GM18868 (cell line): ENCODE results near the gene CSF2RB.

Experiments
- ATAC-seq: cut with Tn5 transposase; IDR thresholded peaks from one replicate; pipeline ENCODE4 v1.9.1; 2021; ENCODE audit warnings: mild to moderate bottlenecking, moderate library complexity; ENCODE audit not compliant: unreplicated experiment

The CSF2RB gene

DNA sequence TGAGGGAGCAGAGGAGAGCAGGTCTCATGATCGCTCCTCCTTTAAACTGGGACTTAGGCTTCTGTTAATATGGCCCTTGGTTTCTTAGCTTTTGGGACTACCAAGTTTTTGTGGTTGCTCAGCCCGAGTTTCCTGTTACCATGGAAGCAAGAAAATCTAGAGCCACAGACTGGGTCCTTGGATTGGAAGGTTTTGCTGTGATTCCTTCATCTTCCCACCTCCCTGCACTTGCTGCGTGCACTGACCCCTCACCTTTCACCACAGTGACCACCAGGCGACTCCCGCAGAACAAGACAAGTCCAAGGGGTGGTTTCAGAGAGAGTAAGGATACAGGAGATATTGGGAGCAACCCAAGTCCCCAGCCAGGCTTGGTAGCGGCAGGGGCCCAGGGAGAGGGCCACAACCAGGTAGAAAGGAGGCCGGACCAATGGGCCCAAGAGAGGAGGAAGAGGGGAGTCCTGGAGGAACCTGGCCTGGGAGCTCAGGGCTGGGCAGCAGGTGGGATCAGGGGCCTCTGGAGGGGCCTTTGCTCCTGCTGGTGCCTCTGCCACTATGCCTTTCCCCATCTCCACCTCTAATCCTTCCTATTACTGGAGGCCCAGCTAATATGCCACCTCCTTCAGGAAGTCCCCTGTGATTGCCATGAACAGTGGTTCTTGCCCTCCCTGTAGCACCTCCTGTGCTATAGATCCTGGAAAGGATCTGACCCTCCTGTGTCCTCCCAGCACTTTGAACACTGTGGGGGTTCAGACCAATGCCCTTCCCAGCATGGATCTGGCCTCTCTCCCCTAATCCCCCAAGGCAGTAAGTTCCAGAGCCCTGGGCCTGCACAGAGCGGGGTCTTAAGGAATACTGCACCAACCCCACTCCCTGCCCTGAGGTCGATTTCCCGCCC, 21.2 kb downstream of the CSF2RB start:
- no peak for ATAC-seq

DNA sequence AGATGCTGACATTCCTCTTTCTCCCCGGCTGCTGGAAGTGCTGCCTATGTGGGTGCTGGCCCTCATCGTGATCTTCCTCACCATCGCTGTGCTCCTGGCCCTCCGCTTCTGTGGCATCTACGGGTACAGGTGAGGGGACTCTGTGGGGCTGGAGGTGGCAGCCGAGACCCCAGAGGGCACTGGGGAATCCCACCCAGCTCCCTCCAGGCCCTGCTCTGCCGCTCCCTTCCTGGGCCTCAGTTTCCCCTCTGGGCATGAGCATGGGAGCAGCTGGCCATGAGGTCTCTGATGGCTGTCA, 21.8 kb downstream of the CSF2RB start:
- ATAC-seq = no peak

DNA sequence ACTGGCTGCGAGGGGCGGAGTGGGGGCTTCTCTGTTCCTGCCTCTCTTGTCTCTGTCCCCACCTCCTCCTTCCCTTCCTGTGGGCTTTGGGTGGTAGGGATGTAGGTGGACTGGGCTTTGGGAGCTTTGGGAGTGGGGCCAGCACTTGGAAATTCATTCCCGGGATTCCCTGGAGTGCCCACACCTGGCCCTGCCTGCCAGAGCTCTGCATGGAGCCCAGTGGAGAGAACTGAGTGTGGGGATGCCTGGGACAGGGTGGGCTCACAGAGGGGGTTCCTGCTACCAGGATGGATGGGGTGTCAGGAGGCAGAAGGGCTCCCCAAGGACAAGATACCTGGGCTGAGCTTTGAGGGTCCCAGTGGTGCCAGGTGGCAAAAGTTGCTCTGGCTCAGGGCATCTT, 22.3 kb downstream of the CSF2RB start:
- ATAC-seq = no peak

DNA sequence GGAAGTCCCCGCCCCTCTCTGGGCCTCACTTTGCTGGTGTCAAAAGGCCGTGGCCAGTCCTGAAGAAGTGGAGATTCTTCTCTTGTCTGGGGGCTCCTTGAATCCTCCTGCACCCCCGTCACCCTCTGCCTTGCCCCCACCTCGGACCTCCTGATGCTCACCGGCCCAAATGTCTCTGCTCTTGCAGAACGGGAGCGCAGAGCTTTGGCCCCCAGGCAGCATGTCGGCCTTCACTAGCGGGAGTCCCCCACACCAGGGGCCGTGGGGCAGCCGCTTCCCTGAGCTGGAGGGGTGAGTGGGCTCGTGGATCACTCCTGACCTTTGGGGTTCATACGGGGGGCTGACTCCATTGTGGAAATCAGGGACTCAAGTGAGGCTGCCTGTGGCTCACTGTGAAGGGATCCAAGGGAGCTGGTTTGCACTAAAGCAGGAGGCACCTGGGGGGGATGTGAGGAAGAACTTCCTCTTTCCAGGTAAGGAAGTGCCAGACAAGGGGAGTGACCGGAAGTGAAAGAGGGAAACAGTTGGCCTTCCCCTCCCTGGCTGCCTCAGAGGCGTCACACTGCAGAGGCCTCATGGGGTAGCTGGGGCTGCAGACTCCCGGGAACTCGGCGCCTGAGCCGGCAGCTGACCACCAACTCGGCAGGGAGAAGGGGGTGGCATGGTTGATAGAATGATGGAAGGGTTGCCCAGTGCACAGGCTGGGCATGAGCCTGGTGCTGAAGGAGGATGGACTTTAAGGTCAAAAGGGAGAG, 23.1 kb downstream of the CSF2RB start:
- no peak for ATAC-seq

DNA sequence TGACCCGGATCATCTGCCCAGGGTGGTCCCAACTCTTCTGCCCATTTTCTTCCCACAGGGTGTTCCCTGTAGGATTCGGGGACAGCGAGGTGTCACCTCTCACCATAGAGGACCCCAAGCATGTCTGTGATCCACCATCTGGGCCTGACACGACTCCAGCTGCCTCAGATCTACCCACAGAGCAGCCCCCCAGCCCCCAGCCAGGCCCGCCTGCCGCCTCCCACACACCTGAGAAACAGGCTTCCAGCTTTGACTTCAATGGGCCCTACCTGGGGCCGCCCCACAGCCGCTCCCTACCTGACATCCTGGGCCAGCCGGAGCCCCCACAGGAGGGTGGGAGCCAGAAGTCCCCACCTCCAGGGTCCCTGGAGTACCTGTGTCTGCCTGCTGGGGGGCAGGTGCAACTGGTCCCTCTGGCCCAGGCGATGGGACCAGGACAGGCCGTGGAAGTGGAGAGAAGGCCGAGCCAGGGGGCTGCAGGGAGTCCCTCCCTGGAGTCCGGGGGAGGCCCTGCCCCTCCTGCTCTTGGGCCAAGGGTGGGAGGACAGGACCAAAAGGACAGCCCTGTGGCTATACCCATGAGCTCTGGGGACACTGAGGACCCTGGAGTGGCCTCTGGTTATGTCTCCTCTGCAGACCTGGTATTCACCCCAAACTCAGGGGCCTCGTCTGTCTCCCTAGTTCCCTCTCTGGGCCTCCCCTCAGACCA, 24.0 kb downstream of the CSF2RB start:
- no peak for ATAC-seq

DNA sequence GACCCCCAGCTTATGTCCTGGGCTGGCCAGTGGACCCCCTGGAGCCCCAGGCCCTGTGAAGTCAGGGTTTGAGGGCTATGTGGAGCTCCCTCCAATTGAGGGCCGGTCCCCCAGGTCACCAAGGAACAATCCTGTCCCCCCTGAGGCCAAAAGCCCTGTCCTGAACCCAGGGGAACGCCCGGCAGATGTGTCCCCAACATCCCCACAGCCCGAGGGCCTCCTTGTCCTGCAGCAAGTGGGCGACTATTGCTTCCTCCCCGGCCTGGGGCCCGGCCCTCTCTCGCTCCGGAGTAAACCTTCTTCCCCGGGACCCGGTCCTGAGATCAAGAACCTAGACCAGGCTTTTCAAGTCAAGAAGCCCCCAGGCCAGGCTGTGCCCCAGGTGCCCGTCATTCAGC, 24.6 kb downstream of the CSF2RB start:
- no peak for ATAC-seq

DNA sequence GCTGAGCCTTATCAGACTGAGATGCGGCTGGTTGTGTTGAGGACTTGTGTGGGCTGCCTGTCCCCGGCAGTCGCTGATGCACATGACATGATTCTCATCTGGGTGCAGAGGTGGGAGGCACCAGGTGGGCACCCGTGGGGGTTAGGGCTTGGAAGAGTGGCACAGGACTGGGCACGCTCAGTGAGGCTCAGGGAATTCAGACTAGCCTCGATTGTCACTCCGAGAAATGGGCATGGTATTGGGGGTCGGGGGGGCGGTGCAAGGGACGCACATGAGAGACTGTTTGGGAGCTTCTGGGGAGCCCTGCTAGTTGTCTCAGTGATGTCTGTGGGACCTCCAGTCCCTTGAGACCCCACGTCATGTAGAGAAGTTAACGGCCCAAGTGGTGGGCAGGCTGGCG, 25.5 kb downstream of the CSF2RB start:
- ATAC-seq = no peak

DNA sequence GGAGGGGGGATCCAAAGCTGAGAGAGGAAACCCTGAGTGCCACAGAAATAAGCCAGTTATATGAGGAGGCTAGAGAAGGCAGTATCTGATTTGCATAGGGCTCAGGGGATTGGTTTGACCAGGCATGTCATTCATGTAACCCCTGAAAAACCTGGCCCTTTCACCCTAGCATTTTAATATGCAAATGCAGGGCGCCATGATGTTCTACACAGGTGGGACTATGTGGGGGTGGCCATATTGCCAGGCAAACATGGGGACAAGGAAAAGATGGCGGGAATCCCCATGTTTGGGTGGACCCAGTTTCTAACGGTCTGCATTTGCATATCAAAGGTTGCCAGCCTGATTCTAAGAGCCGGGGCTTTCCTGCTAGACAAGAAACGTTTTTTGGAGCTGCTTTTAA, 27.2 kb downstream of the CSF2RB start:
- no peak for ATAC-seq

DNA sequence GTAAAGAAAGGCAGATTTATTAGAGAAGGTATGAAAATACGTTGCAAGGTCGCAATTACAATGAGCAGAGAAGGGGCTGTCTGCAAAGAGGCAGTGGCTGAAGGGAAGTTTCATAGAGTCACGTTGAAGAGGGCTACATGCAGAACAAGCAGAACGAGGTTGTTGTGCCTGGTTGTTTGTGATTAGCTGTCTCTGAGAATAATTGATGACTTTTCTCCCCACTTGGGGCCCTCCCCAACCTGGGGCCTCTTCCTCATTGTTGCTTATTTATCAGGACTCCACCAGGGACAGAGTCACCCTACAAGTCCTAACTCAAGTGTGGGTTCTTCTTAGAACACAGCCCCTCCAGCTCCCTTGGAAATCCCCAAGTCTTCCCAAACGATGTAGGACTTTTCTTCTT, 29.1 kb downstream of the CSF2RB start:
- ATAC-seq = no peak

DNA sequence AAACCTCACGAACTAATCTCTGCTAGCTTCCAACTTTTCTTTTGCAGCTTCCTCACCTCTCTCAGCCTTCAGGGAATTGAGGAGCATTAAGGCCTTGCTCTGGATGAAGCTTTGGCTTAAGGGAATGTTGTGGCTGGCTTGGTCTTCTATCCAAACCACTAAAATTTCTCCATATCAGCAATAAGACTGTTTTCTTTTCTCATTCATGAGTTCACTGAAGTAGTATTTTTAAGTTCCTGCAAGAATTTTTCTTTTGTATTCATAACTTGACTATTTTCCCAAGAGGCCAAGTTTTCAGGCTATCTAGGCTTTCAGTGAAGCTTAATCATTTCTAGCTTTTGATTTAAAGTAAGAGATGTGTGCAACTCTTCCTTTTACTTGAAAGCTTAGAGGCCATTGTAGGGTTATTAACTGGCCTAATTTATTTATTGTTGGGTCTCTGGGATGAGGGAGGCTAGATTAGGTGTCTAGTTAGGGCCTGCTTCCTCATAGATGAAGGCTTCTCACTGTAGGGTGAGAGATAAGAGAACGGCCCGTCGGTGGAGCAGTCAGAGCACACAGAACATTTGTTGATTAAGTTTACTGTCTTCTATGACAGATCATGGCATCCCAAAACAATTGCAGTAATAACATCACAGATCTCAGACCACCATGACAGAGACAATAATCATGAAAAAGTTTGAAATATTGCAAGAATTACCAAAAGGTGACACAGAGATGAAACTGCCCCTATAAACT, 33.2 kb downstream of the CSF2RB start:
- no peak for ATAC-seq

DNA sequence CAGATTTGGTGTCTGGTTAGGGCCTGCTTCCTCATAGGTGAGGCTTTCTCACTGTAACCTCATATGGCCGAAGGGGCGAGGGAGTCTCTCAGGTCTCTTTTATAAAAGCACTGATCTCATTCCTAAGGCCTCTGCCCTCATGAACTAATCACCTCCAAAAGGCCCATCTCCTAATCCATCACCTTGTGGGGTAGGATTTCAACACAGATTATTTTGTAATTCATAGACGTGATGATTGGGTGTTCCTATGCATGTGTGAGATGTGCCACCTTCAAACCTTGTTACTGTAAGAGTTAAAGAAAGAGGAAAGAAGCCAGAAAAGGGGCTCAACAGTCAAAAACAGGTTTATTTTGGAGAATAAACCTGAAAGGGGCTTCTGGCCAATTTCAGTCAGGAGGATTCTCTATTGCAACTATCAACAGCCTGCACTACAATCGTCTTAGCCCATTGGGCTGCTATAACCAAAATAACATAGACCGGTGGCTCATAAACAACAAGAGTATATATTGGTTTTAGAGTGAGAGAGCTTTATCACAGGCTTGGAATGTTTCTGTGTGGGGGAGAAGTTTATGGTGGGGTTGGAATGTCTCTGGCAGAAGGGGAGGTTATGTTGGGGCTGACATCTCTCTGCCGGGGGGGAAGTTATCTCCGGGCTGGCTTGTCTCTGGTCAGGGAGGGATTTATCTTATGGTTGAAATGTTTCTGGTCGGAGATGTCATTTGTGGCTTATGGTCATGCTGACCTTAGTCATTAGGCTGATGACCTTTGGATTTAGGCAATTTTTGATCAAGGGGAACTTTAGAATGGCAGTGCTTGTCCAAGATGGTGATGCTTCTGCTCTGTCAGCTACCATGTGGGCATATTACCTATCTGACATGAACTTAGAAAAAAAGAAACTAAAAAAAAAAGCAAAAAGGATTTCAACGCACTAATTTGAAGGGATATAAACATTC, 35.1 kb downstream of the CSF2RB start:
- ATAC-seq = no peak

DNA sequence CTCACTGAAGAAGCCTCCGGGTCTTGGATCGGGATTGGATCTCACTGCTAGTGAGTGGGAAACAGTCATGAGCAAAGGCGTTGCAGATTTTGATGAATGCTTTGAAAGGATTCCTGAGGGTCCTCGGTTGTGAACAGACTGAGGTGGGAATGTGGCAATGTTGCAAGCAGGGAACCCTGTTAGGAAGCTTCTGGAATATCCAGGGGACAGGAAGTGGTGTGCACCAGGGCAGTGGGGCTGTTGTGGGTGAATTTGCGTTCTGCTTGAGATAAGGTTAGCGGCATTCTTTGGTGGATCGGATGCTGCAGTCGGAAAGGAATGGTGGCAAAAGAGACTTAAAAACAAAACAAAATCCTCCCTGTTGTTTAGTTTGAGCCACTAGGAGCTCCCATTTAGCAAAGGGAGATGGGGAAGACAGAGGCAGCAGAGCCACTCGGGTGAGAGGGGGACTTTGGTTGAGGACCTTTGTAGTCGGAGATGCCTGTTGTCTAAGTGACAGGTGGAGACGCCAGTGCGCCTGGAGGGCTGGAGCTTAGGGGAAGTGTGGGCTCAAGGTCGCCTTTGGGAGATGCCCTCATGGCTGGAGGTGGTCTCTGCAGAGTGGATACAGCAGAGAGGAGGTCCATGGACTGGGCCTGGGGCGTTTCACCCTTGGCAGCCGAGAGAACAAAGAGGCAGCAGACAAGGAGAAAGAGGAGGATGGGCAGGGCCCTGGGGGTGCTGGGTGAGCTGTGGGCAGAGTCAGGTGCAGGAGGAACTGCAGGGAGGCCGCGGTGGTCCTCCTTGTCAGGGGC, 37.6 kb downstream of the CSF2RB start:
- ATAC-seq = no peak

DNA sequence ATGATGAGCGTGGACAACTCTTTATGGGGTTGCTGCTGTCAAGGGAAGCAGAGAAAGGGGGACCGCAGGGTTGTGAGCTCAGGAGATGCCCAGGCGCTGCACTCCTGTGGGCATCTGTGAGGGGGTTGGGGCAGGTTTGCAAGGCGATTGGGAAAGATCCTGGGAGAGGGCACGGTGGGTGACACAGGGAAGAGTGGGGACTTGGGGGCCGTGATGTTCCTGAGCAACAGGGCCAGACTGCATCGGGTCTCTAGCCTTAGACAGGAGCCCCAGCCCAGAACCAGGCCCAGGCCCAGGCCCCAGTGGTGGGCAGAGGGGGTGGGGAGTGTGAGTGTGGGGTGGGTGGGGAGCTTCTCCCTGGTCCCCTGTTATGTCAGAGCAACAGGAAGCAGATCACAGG, 38.3 kb downstream of the CSF2RB start:
- ATAC-seq = no peak

DNA sequence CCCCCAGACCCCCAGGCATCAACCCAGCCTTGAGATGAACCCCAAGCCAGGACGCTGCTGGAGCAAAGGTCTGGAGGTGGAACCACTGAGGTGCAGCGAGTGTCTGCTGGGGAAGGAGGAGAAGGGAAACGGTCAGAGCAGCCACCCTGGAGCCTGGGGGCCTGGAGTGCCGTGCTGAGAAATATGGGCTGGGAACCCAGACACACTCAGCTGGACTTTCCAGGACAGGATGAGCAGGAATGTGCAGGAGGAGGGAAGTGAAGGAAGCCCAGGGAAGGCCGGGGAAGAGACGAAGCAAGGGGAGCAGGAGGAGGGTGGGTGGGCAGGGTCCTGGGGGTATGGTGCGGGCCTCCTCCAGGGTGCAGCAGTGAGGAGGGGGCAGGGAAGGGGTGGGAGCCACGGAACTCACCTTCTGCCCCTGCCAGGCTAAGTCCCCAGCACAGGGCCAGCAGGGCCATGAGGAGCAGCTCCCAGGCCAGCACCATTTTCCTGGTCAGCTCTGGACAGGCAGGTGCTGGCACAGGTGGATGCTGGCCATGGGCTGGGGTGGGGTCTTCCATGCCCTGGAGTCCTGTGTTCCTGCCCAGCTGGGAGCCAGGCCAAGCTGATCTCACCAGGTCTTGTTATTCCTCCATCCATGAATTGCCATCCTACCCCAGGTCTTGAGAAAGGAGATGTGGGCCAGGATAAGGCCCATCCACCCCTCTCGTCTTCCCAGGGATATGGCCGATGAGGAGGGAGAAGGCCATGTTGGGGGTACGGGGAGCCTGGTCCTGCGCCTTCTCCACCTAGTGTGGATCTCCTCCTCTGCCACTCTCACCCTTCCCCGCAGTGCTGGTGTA, 40.0 kb downstream of the CSF2RB start:
- no peak for ATAC-seq

DNA sequence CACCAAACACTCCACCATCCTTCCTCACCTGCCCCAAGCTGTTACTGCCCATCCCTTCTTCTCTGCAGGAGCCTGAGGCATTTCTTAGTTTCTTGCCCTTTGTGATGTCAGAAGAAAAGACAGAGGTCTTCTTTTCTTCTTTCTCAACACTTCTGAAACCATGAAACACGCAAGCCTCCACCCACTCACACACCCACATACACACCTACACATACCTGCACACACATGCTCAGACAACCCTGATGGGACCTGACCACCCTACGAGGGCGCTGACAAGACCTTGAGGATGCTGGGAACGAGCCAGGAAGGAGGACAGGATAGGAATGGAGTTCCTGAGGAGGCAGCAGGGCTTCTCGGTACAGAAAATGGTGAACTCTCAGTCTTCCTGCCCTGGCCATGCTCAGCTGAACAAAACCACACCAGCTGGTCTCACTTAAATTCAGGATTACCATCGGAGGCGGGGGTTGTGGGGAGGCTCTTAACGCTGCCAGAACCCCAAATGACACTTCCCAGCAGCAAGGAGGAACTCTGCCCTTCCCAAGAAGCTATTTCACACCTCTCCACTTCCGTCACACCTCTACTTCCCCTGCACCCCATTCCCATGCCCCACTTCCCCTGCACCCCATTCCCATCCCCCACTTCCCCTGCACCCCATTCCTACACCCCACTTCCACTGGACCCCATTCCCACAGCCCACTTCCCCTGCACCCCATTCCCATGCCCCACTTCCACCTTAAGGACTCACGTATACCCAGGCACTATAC, 41.0 kb downstream of the CSF2RB start:
- no peak for ATAC-seq

DNA sequence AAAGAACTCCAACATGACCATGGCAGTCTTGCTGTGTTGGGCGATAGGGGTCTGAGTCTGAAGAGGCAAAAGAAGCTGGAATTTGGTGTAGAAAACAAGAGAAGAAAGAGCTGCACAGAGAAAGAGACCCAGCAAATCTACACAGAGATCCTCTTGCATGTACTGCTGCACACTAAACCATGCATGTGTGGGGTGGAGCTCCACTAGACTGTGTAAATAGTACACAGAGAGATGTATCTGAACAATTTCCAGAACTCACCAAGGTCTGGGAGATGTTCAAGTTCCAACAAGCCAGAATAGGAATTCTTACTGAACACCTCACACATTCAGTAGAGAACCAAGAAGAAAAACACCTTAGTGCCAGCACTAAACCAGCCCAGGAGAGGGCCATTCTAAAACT, 42.3 kb downstream of the CSF2RB start:
- no peak for ATAC-seq

DNA sequence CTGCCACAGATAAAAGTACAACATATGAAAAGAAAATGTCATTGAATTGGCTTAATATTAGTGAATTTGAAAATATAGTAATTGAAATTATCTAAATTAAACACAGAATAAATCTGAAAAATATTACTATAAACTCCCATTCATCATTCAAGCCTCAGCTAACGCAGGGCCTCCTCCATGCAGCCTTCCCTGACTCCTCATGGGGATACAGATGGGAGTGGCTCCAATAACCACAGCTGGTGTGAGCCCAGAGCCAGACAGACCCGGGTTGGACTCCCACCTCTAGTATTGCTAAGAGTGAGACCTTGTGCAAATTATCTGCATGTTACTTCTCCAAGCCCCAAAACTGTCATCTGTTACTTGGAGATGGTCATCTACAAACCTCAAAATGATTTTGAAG, 44.9 kb downstream of the CSF2RB start:
- no peak for ATAC-seq

DNA sequence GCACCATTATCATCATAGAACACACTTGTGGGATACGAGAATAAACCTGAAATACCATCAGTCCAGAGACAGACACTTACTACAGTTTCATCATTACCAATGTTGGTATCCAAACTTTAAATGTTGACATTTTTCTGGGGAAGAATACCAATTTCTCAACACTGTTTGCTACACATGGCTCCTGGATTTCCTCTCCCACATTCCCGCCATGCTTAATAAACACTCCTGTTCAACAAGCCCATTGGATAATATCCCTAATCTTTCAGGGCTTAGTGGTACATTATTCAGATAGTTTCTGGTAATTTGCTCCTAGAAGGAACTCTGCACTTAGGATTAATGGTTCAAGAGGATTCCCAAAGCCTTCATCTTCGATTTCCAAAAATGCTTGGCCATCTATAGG, 48.2 kb downstream of the CSF2RB start:
- no peak for ATAC-seq
